DND-41 (cell line): ENCODE measurements around the gene MLF2.

Source experiments
- EZH2 ChIP-seq: IDR thresholded peaks from 3 replicates; pipeline ENCODE4 v1.6.1; 2012; ENCODE audit warnings: borderline replicate concordance, low read depth, mild to moderate bottlenecking, moderate library complexity, low read length, inconsistent platforms; ENCODE audit not compliant: severe bottlenecking
- TF ChIP-seq, protein P1 (sequence below): IDR thresholded peaks from 2 replicates; pipeline ENCODE4 v1.5.1; 2012; ENCODE audit warnings: borderline replicate concordance, low read length, moderate library complexity, mild to moderate bottlenecking; ENCODE audit not compliant: poor library complexity, severe bottlenecking; ENCODE audit errors: extremely low read depth

DNA sequence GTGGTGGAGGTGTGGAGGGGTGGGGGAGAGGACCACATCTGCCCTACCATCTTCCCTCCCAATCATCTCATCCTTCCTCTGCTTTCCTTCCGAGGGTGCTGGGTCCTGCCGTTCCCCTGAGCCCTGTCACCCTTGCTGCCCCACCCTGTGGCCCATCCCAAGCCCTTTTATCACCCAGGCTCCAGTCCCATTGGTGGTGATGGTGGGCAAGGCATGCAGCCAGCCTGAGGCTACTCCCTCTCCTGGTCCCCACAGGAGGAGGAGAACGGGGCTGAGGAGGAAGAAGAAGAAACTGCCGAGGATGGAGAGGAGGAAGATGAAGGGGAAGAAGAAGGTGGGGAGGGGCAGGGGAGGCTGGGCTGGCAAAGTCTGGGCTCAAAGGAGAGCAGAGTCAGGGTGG, 16.7 kb upstream of the MLF2 start:
- TF ChIP-seq EZH2: no peak
- TF ChIP-seq, protein P1, sequence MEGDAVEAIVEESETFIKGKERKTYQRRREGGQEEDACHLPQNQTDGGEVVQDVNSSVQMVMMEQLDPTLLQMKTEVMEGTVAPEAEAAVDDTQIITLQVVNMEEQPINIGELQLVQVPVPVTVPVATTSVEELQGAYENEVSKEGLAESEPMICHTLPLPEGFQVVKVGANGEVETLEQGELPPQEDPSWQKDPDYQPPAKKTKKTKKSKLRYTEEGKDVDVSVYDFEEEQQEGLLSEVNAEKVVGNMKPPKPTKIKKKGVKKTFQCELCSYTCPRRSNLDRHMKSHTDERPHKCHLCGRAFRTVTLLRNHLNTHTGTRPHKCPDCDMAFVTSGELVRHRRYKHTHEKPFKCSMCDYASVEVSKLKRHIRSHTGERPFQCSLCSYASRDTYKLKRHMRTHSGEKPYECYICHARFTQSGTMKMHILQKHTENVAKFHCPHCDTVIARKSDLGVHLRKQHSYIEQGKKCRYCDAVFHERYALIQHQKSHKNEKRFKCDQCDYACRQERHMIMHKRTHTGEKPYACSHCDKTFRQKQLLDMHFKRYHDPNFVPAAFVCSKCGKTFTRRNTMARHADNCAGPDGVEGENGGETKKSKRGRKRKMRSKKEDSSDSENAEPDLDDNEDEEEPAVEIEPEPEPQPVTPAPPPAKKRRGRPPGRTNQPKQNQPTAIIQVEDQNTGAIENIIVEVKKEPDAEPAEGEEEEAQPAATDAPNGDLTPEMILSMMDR: no peak
